K562 (cell line): ENCODE measurements around the gene MPDZ.

Experiments used
- CTCF ChIP-seq, 3 experiments: IDR thresholded peaks in 2 of 3; conservative IDR thresholded peaks in 1 of 3; 2 replicates each; pipeline ENCODE4 v1.5.1; 2011 to 2012; ENCODE audit warnings: low read length in 3 of 3, mild to moderate bottlenecking in 3 of 3, control low read depth in 2 of 3, improper control_type of control experiment in 1 of 3, inconsistent platforms in 1 of 3, low read depth in 1 of 3, mixed read lengths in 1 of 3, moderate library complexity in 1 of 3; ENCODE audit not compliant: insufficient read depth in 2 of 3
- PHB ChIP-seq: fragments of 250-450 bp; sonication (Bioruptor Pico); IDR thresholded peaks from 2 replicates; pipeline ENCODE4 v1.5.0; 2021
- POLR2AphosphoS5 ChIP-seq: IDR thresholded peaks from 2 replicates; pipeline ENCODE4 v1.6.1; 2011; ENCODE audit warnings: mild to moderate bottlenecking, low read depth, low read length, moderate library complexity; ENCODE audit not compliant: control insufficient read depth, insufficient read depth
- SMC3 ChIP-seq: conservative IDR thresholded peaks from 2 replicates; pipeline ENCODE4 v1.6.1; 2011; ENCODE audit warnings: low read depth, low read length, improper control_type of control experiment; ENCODE audit not compliant: insufficient read depth
- SP1 ChIP-seq: sonication (generic); formaldehyde crosslinking; IDR thresholded peaks from 2 replicates; pipeline ENCODE4 v1.8.1; 2022; ENCODE audit warnings: mild to moderate bottlenecking, missing genetic modification reagents
- YY1 ChIP-seq, 3 experiments: IDR thresholded peaks; 2 replicates each; pipeline ENCODE4 v1.6.1; 2011; ENCODE audit warnings: low read length in 2 of 3, mild to moderate bottlenecking in 2 of 3, moderate library complexity in 2 of 3, borderline replicate concordance in 1 of 3, control low read depth in 1 of 3, low read depth in 1 of 3; ENCODE audit not compliant: insufficient read depth in 3 of 3, insufficient replicate concordance in 2 of 3, control insufficient read depth in 1 of 3, insufficient read length in 1 of 3; ENCODE audit errors: extremely low read depth in 1 of 3
- TF ChIP-seq, protein P1 (sequence below), 2 experiments: IDR thresholded peaks; 2 replicates each; pipeline ENCODE4 v1.6.1; 2011; ENCODE audit warnings: borderline replicate concordance in 1 of 2, control low read depth in 1 of 2, low read depth in 1 of 2, low read length in 1 of 2, mild to moderate bottlenecking in 1 of 2, mixed read lengths in 1 of 2, moderate library complexity in 1 of 2; ENCODE audit not compliant: insufficient read depth in 1 of 2, insufficient read length in 1 of 2, poor library complexity in 1 of 2, severe bottlenecking in 1 of 2; ENCODE audit errors: extremely low read depth in 1 of 2

GRCh38 chr9:13171261-13171660 lies 108.2 kb downstream of the MPDZ start:
- TF ChIP-seq, protein P1, sequence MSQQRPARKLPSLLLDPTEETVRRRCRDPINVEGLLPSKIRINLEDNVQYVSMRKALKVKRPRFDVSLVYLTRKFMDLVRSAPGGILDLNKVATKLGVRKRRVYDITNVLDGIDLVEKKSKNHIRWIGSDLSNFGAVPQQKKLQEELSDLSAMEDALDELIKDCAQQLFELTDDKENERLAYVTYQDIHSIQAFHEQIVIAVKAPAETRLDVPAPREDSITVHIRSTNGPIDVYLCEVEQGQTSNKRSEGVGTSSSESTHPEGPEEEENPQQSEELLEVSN (IDR thresholded peaks at IDR 0.05; ENCODE audit: borderline replicate concordance in 1 of 2, extremely low read depth in 1 of 2, insufficient read depth in 1 of 2, insufficient read length in 1 of 2, low read depth in 1 of 2, low read length in 1 of 2, poor library complexity in 1 of 2, severe bottlenecking in 1 of 2), result no peak
- TF ChIP-seq YY1 (IDR thresholded peaks at IDR 0.05; ENCODE audit: borderline replicate concordance in 1 of 3, control insufficient read depth in 1 of 3, extremely low read depth in 1 of 3, insufficient read depth in 3 of 3, insufficient read length in 1 of 3, insufficient replicate concordance in 2 of 3, low read depth in 1 of 3, low read length in 2 of 3) (no peak), SP1 (CRISPR knock-in tag) (no peak), SMC3 (no peak), PHB (no peak), POLR2AphosphoS5 (no peak), CTCF (IDR thresholded peaks at IDR 0.05 in 2 of 3, conservative IDR thresholded peaks at IDR 0.05 in 1 of 3; ENCODE audit: insufficient read depth in 2 of 3, low read depth in 1 of 3, low read length in 3 of 3) (no peak)
